DMS 273 (cell line): ENCODE results near the gene TSPAN11.

Source experiments
- DNase-seq: peaks from one replicate; lab custom pipeline; 2025; ENCODE audit not compliant: unreplicated experiment; lab: John Stamatoyannopoulos, UW

Gene TSPAN11

GRCh38 chr12:30959110-30959710, 32.7 kb downstream of the TSPAN11 start:
- no peak for DNase-seq

GRCh38 chr12:30959778-30960177, 33.2 kb downstream of the TSPAN11 start:
- DNase-seq, result no peak

GRCh38 chr12:30961030-30961429, 34.5 kb downstream of the TSPAN11 start:
- DNase-seq, result no peak

- no peak for DNase-seq
Measured at GRCh38 chr12:30962047-30962446, 35.5 kb downstream of the TSPAN11 start.

- DNase-seq, result no peak
Measured at GRCh38 chr12:30963709-30964564, 37.4 kb downstream of the TSPAN11 start.

GRCh38 chr12:30964896-30965612, 38.5 kb downstream of the TSPAN11 start:
- DNase-seq, result no peak

GRCh38 chr12:30965613-30965985, 39.1 kb downstream of the TSPAN11 start:
- DNase-seq, result no peak

GRCh38 chr12:30967026-30967425, 40.5 kb downstream of the TSPAN11 start:
- DNase-seq, result peak; percentile 67

GRCh38 chr12:30968211-30968610, 41.7 kb downstream of the TSPAN11 start:
- peak; percentile 25 for DNase-seq

GRCh38 chr12:30969006-30969405, 42.5 kb downstream of the TSPAN11 start:
- DNase-seq, result no peak

GRCh38 chr12:30969606-30970395, 43.3 kb downstream of the TSPAN11 start:
- no peak for DNase-seq

GRCh38 chr12:30970559-30971197, 44.1 kb downstream of the TSPAN11 start:
- DNase-seq, result peak; percentile 81

GRCh38 chr12:30972035-30972434, 45.5 kb downstream of the TSPAN11 start:
- no peak for DNase-seq

GRCh38 chr12:30973175-30973574, 46.6 kb downstream of the TSPAN11 start:
- no peak for DNase-seq

- no peak for DNase-seq
Measured at GRCh38 chr12:30973830-30974229, 47.3 kb downstream of the TSPAN11 start.

- no peak for DNase-seq
Measured at GRCh38 chr12:30974746-30975500, 48.4 kb downstream of the TSPAN11 start.

- DNase-seq, result no peak
Measured at GRCh38 chr12:30975581-30975980, 49.0 kb downstream of the TSPAN11 start.

GRCh38 chr12:30976206-30976605, 49.7 kb downstream of the TSPAN11 start:
- peak; percentile 5 for DNase-seq

- DNase-seq, result peak; percentile 30
Measured at GRCh38 chr12:30977124-30977523, 50.6 kb downstream of the TSPAN11 start.
